Measurements from ENCODE around the gene MAP3K20. TPM values are rescaled to one million over a fixed set of nuclear protein-coding genes. Genes with fewer than 3 reads are reported as not detected.
A peak's percentile ranks its signal among the peaks of the same experiment; 100 is the strongest.

MAP3K20 gene
- total RNA-seq, 2 experiments from 2014 or later: 11.4 to 16.1 TPM

DNA sequence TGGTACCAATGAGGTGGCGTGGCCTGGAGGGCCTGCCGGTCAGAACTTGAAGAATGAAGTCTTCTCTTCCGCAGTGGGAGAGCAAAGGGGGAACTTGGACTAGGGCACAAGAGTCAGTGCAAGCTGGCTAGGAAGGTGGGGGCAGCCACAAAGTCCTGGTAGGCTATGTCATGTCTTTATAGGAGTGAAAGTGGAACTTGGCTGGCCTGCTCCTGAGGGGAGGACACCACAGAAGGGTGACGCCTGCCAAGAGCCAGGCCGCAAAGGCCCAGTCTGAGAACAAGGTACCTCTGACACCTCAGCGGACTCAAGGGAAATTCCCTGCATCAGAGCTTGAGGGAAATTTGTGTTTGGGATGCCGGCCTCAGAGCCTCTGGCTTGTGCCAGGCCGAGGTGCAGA, 32.2 kb upstream of the MAP3K20 start:
- no peaks in the 10 kb centered on the region for H3K9me3 Mint-ChIP-seq (ENCODE audit: low read depth)
- no peak for ATAC-seq
- no peak overlapping the region for H3K27ac Mint-ChIP-seq
- H3K4me1 Mint-ChIP-seq: peaks cover 2% of the 10 kb centered on the region
- DNase-seq: no peak
- no peak overlapping the region for H3K4me3 Mint-ChIP-seq
- peaks cover 30% of the 10 kb centered on the region for H3K27me3 Mint-ChIP-seq
- H3K36me3 Mint-ChIP-seq: no peaks in the 10 kb centered on the region
- CTCF ChIA-PET: no interaction called here

DNA sequence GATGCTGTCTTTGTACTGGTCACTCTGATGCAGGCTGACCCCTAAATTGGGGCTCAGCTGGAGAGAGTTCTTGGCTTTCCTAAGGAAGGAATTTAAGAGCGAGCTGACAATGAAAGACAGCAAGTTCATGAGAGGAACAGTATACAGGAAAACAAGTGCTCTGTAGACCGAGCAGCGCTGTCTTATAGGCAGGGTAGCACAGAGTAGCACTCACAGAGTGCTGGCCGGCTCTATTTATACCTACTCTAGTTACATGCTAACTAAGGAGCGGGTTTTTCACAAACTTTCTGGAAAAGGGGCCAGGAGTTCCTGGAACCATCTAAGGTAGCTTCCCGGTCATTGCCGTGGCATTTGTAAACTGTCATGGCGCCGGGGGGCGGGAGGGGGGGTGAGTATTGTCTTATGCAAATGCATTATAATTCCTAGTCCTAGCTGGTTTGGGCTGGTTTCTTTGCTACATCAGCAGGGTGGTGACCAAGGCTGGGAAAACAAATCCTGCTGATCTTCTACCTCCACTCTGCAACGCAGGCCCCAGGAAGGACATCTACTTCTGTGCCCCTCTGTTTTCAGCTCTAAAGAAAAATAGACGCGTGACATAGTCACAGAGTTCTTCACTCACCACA, 31.6 kb upstream of the MAP3K20 start:
- no peaks in the 10 kb centered on the region for H3K9me3 Mint-ChIP-seq (ENCODE audit: low read depth)
- H3K4me1 Mint-ChIP-seq: peaks cover 6% of the 10 kb centered on the region
- ATAC-seq (no peak), DNase-seq (no peak)
- H3K4me3 Mint-ChIP-seq: no peak overlapping the region
- CTCF ChIA-PET: no interaction called here
- no peak overlapping the region for H3K27ac Mint-ChIP-seq
- peaks cover 31% of the 10 kb centered on the region for H3K27me3 Mint-ChIP-seq
- no peaks in the 10 kb centered on the region for H3K36me3 Mint-ChIP-seq

DNA sequence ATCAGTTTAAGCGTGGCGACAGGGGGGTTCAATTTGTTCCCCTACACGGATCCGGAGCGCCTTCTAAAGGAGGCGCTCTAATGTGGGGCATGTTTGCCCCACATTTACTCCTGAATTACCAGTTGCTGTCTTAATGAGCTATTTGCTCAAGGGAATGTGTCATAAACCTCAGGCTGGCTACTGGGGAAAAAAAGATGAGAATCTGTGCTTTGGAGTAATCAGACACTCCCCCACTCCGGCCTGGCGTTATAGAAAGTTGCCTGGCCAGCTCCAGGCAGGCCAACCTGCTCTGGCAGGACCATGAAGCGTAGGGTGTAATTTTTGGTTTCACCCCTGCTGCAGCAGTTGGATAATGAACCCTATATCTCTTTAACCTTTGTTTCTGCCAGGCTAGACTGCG, 31.0 kb upstream of the MAP3K20 start:
- no peak for DNase-seq
- peaks cover 32% of the 10 kb centered on the region for H3K27me3 Mint-ChIP-seq
- H3K4me1 Mint-ChIP-seq: peaks cover 12% of the 10 kb centered on the region
- CTCF ChIA-PET: no interaction called here
- H3K27ac Mint-ChIP-seq: no peak overlapping the region
- H3K4me3 Mint-ChIP-seq: no peak overlapping the region
- H3K36me3 Mint-ChIP-seq: no peaks in the 10 kb centered on the region
- H3K9me3 Mint-ChIP-seq (ENCODE audit: low read depth): no peaks in the 10 kb centered on the region
- ATAC-seq: no peak

DNA sequence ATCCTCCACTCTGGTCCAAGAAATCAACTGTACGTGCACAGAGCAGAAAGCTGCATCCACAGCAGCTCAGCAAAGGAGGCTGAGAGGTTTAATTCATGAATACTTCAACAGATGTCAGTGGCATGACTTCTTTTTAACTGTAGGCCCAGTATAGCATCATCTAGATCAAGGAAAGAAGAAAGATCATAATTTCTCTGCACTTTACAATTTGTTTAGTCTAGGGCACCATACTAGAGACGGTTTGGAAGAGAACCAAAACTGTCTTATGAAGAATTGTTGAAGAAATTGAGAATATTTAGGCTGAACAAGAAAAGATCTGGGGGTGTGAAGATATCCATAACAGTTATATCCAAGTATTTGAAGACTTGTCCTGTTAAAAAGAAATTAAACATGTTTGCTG, 30.5 kb upstream of the MAP3K20 start:
- no peak overlapping the region for H3K27ac Mint-ChIP-seq

DNA sequence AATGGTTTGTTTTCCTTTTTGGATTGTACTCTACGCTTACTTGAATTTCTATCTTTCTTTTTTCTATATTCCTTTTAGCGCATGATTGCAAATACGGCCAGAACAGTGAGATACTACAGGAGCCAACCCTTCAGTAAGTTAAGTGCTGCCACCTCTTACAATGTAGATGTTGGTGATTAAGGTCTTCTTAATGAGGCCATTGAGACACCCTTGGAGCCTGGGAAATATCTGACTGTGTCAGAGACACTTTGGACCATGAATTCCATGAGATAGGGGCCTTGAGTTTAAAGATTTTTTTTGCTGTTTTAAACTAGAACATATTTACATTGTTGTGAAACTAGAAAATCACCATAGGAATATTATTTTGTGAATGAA, 27.1 kb upstream of the MAP3K20 start:
- H3K4me3 Mint-ChIP-seq: no peak overlapping the region
- peaks cover 49% of the 10 kb centered on the region for H3K27me3 Mint-ChIP-seq
- ATAC-seq: no peak
- H3K4me1 Mint-ChIP-seq: peaks cover 16% of the 10 kb centered on the region
- H3K9me3 Mint-ChIP-seq (ENCODE audit: low read depth): no peaks in the 10 kb centered on the region
- CTCF ChIA-PET: no interaction called here
- no peak overlapping the region for H3K27ac Mint-ChIP-seq
- DNase-seq: no peak
- no peaks in the 10 kb centered on the region for H3K36me3 Mint-ChIP-seq

More for the DNA sequence above, 30.5 kb upstream of the MAP3K20 start:
- Mint-ChIP-seq H3K4me1 (peaks cover 14% of the 10 kb centered on the region), H3K4me3 (no peak overlapping the region), H3K36me3 (no peaks in the 10 kb centered on the region), H3K27me3 (peaks cover 30% of the 10 kb centered on the region), H3K9me3 (ENCODE audit: low read depth) (no peaks in the 10 kb centered on the region)
- CTCF ChIA-PET: interaction anchor here (1.3 kb wide), 1 partner anchor 165 kb away, joined by 3 read pairs; no protein-coding TSS in a partner anchor
- no peak for DNase-seq
- no peak for ATAC-seq

DNA sequence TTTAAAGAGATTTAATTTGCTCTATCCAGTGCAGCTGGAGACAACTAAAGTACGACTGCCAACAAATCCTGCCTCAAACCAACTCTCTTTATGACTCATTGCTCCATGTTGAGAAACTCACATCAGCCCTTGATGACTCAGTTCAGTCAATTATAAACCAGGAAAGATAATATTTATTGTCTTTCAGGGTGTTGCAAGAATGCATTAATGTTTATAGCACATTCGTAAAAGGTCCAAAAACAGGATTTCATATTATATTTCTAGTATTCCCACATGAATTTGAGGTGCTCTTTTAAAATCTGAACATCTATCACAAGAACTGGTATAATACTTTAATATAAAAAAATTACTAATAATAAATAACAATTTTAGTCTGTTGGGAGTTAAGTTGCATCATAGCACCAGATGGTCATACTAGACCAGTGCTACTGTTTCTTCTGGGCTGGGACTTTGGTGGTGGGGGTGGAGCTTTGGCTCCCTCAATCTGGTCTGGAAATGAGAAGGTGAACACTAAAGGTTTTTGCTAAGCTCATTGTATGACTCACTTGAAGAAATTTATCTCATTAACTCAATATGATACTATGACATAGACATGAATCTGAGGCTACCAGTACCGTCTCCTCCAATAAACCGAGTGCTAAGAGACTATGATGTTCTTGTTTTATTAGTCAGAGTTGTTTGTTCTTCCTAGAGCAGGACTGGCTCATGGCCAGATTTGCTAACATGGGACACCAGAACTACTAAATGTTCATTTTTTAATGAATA, 26.6 kb upstream of the MAP3K20 start:
- CTCF ChIA-PET: no interaction called here
- ATAC-seq: peak; percentile 86
- H3K36me3 Mint-ChIP-seq: no peaks in the 10 kb centered on the region
- no peak overlapping the region for H3K27ac Mint-ChIP-seq
- peak; percentile 51 for DNase-seq
- no peaks in the 10 kb centered on the region for H3K9me3 Mint-ChIP-seq (ENCODE audit: low read depth)
- peaks cover 16% of the 10 kb centered on the region for H3K4me1 Mint-ChIP-seq
- no peak overlapping the region for H3K4me3 Mint-ChIP-seq
- H3K27me3 Mint-ChIP-seq: peaks cover 51% of the 10 kb centered on the region

DNA sequence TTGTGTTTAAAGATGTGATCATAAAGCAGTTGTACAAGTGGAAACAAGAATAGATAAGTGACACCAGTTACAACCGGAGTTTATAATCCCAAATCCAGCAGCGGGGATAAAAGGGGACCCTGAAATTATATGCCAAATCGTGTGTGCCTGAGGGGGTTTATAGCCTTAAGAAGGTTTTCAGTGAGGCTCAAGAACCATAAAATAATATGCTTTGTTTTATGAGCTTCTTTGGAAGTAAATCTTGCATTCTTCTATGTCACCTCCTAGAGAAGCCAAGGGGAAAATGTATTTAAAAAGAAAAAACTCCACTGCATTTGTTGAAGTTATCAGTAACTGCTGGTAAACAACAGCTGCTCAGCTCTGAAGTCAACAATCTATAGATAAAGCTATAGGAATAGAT, 25.8 kb upstream of the MAP3K20 start:
- no peak overlapping the region for H3K4me3 Mint-ChIP-seq
- H3K27ac Mint-ChIP-seq: no peak overlapping the region
- H3K9me3 Mint-ChIP-seq (ENCODE audit: low read depth): no peaks in the 10 kb centered on the region
- ATAC-seq (no peak), DNase-seq (no peak)
- CTCF ChIA-PET: no interaction called here
- H3K36me3 Mint-ChIP-seq: no peaks in the 10 kb centered on the region
- H3K4me1 Mint-ChIP-seq: peaks cover 16% of the 10 kb centered on the region
- H3K27me3 Mint-ChIP-seq: peaks cover 58% of the 10 kb centered on the region

DNA sequence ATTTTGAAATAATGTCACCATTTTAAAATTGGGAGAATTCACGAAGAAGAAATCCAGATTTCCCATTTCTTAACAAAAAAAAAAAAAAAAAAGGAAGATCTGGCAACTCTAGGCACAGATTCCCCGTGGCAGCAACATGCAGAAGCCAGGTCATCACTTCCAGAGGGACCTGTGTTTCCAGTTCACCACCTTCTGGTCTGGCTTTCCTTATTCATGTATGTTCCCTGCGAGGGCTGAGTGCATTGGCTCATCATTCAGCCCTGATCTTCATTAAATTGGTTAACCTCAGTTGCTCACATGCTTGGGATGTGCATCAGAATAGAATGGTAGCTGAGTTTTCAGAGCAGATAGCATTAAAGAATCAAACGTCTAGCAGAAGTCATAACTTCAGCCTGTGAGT, 25.0 kb upstream of the MAP3K20 start:
- H3K4me3 Mint-ChIP-seq: no peak overlapping the region
- H3K27me3 Mint-ChIP-seq: peaks cover 55% of the 10 kb centered on the region
- no peaks in the 10 kb centered on the region for H3K36me3 Mint-ChIP-seq
- H3K4me1 Mint-ChIP-seq: peaks cover 16% of the 10 kb centered on the region
- CTCF ChIA-PET: no interaction called here
- DNase-seq (no peak), ATAC-seq (no peak)
- no peak overlapping the region for H3K27ac Mint-ChIP-seq
- no peaks in the 10 kb centered on the region for H3K9me3 Mint-ChIP-seq (ENCODE audit: low read depth)

DNA sequence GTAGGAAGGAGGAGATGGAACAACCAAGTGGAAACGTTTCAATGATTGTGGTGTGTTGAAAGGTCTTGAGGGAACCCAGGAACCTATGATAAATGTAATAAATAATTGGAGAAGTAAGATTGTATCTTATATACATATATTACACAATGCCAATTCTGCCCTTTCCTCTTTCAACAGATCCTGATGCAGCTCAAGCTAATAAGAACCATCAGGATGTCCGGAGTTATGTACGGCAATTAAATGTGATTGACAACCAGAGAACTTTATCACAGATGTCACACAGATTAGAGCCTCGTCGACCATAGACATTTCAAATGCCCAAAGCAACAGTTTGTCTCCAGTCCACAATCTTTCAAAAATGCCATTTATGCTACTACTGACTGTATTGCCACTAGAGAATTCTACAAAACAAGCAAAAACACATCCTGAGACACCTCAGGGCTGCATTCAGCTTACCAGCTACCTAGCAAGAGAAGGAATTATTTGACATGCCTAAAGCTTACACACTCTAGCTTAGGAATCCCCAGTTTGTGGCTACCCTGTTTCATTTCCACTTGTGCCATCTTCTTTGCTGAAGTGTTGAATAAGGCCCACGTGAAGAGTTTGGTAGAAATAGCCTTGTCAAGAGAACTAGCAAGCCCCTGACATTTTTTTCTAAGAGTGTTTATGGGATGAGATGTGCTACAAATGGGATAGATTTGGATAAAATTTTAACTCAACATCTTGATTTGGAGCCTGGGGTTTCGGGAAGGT, 24.0 kb upstream of the MAP3K20 start:
- no peak overlapping the region for H3K27ac Mint-ChIP-seq
- CTCF ChIA-PET: no interaction called here
- no peak overlapping the region for H3K4me3 Mint-ChIP-seq
- no peaks in the 10 kb centered on the region for H3K36me3 Mint-ChIP-seq
- H3K9me3 Mint-ChIP-seq (ENCODE audit: low read depth): no peaks in the 10 kb centered on the region
- ATAC-seq (no peak), DNase-seq (no peak)
- H3K27me3 Mint-ChIP-seq: peaks cover 55% of the 10 kb centered on the region
- H3K4me1 Mint-ChIP-seq: peaks cover 16% of the 10 kb centered on the region

DNA sequence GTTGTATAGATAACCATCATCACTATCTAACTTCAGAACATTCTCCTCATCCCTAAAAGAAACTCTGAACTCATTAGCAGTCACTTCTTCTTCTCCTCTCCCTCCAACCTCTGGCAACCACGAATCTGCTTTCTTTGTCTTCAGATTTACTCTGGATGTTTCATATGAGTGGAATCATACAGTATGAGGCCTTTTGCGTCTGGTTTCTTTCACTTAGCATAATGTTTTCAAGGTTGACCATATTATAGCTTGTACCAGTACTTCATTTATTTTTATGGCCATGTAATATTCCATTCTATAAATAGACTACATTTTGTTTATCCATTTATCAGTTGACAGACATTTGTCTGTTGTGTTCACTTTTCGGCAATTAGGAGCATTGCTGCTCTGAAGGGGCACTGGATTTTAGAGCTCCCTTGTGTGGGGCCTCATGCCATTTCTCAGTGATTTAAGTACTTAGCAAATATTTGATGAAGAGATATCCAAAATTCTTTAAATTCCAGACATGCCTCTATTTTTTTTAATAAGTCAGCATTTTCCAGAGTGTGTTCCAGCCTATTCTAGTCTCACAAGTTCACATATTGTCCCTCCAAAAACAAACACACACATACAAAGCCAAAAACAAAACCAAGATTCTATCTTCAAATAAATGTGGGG, 22.5 kb upstream of the MAP3K20 start:
- Mint-ChIP-seq H3K27ac (no peak overlapping the region), H3K4me1 (peaks cover 16% of the 10 kb centered on the region), H3K4me3 (no peak overlapping the region), H3K36me3 (no peaks in the 10 kb centered on the region), H3K27me3 (peaks cover 55% of the 10 kb centered on the region), H3K9me3 (ENCODE audit: low read depth) (no peaks in the 10 kb centered on the region)
- ATAC-seq (no peak), DNase-seq (no peak)
- CTCF ChIA-PET: no interaction called here

DNA sequence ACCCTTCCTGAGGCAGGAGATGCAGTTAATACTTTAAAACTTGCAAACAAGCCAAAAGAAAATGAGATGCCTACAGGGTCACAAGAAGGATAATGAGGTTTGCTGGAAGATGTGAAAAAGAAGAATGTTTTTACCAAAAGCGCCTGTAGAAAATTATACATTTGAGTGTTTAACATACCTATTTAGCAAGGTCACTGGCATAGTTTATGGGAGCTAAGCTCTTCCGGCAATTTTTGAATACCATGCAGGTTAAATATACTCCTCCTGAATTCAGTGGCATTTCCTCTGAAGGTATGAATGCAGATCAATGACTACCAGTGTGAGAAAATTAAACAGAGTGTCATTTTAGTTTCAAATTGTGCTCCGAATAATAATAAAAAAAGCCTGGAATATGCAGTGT, 21.2 kb upstream of the MAP3K20 start:
- CTCF ChIA-PET: no interaction called here
- Mint-ChIP-seq H3K4me3 (no peak overlapping the region), H3K4me1 (peaks cover 6% of the 10 kb centered on the region), H3K27me3 (peaks cover 53% of the 10 kb centered on the region), H3K36me3 (no peaks in the 10 kb centered on the region), H3K9me3 (ENCODE audit: low read depth) (no peaks in the 10 kb centered on the region), H3K27ac (no peak overlapping the region)
- ATAC-seq: no peak
- DNase-seq: no peak

DNA sequence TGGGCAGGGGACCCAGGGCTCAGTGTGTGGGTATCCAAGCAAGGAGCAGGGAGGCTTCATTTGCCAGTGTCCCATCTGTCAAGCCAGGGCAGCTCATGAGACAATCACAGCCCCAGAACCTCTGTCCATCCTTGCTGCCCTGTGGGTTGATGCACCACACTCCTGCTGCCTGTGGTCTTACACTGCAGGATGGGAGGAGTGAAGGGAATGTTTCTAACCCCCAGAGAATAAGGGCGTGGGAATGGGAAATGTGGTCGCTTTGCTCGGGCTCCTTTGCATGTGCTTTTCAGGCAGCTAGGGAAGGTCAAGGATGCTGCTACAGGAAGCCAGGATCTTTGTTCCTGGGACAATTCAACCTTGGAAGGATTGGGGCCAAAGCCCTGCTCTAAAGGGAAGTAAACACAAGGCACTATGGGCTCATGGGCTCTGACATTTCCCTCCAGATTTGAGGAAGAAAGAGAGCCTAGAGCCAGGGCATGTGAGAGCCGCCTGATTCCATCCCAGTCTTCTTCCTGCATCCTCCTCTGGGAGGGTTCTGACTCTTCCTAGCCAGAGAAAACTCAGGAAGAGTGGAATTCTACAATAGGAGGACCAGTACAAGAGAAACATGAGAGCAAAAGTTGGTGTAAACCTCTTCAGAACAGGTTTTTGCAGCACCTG, 18.8 kb upstream of the MAP3K20 start:
- H3K4me3 Mint-ChIP-seq: no peak overlapping the region
- peaks cover 49% of the 10 kb centered on the region for H3K27me3 Mint-ChIP-seq
- H3K27ac Mint-ChIP-seq: no peak overlapping the region
- no peak for DNase-seq
- H3K9me3 Mint-ChIP-seq (ENCODE audit: low read depth): no peaks in the 10 kb centered on the region
- CTCF ChIA-PET: interaction anchor here (0.9 kb wide), 1 partner anchor 34 kb away, joined by 3 read pairs; no protein-coding TSS in a partner anchor
- no peaks in the 10 kb centered on the region for H3K36me3 Mint-ChIP-seq
- ATAC-seq: no peak
- no peaks in the 10 kb centered on the region for H3K4me1 Mint-ChIP-seq

DNA sequence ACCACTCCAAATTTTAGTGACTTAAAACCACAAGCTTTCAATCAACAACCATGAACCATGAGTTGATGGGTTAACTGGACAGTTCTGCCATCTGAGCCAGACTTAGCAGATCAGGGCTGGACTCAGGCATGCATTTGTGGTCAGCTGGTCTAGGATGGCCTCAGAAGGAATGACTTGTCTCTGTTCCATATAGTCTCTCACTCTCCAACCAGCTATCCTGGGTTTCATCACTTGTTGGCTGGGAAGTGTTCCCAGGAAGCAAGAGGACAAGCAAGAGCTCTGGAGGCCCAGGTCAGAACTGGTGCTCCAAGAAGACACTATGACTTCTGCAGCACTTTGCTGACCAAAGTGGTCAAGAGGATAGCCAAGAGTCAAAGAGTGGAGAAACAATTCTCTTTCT, 17.5 kb upstream of the MAP3K20 start:
- H3K9me3 Mint-ChIP-seq (ENCODE audit: low read depth): no peaks in the 10 kb centered on the region
- CTCF ChIA-PET: no interaction called here
- no peaks in the 10 kb centered on the region for H3K36me3 Mint-ChIP-seq
- ATAC-seq (no peak), DNase-seq (no peak)
- no peak overlapping the region for H3K4me3 Mint-ChIP-seq
- no peaks in the 10 kb centered on the region for H3K4me1 Mint-ChIP-seq
- no peak overlapping the region for H3K27ac Mint-ChIP-seq
- H3K27me3 Mint-ChIP-seq: peaks cover 50% of the 10 kb centered on the region
